HCT116 (cell line): Measurements from ENCODE around the gene OSBPL8. TPM values are rescaled to one million over a fixed set of nuclear protein-coding genes. Genes with fewer than 3 reads are reported as not detected.

ENCODE experiments used
- ATAC-seq: fragments of 200-7000 bp; cut with Tn5 transposase; 2 replicates; pipeline ENCODE4 v1.9.1; 2020; ENCODE audit warnings: mild to moderate bottlenecking, moderate library complexity
- BruUV-seq: library from RNA; stranded (reverse); fragments of 400-500 nt; replicated peaks from 2 replicates; lab custom pipeline; 2021; lab: Mats Ljungman, UMichigan
- CTCF ChIA-PET: fragments of 300-600 bp; sonication (Branson Sonifier 250); formaldehyde crosslinking; loops from one replicate; lab custom pipeline; 2021; ENCODE audit warnings: antibody characterized with exemption; lab: Charles Lee
- POLR2A ChIA-PET: fragments of 300-600, 350-600 bp; sonication (Branson Sonifier 250); formaldehyde crosslinking; loops from one replicate; lab custom pipeline; 2021; ENCODE audit warnings: antibody characterized with exemption; lab: Charles Lee
- RAD21 ChIA-PET, 2 experiments: fragments of 300-600 bp; sonication (Branson Sonifier 250); formaldehyde crosslinking; loops; one replicate each; lab custom pipeline; 2023; ENCODE audit warnings: low total read pairs in 2 of 2; ENCODE audit not compliant: uncharacterized antibody in 2 of 2, unreplicated experiment in 2 of 2, low non-redundant PET in 1 of 2; lab: Charles Lee
- DNase-seq: peaks from one replicate; pipeline ENCODE4 v3.0.0-alpha.2; 2010; ENCODE audit warnings: low read depth, low spot score
- H2AFZ ChIP-seq: fragments of 200-600 bp; shearing (Covaris generic), sonication (generic); 2 replicates; pipeline ENCODE4 v1.6.1; 2017; ENCODE audit warnings: low read depth, mixed run types, mixed read lengths, antibody characterized with exemption, low read length; ENCODE audit not compliant: poor library complexity, severe bottlenecking
- H3K27ac ChIP-seq: 2 replicates; pipeline ENCODE4 v1.5.1; 2012; ENCODE audit warnings: low read depth, low read length
- H3K27me3 ChIP-seq: fragments of 200-600 bp; sonication (generic); 2 replicates; pipeline ENCODE4 v1.6.1; 2016; ENCODE audit warnings: mixed run types, low read length, mixed read lengths; ENCODE audit not compliant: insufficient read depth
- H3K36me3 ChIP-seq, 2 experiments: fragments of 200-500 bp in 1 of 2; fragments of 200-600 bp in 1 of 2; sonication (Bioruptor generic) in 1 of 2; sonication (generic) in 1 of 2; 2 replicates each; pipeline versions ENCODE4 v1.5.1 to v1.6.1; 2014 to 2016; ENCODE audit warnings: low read length in 2 of 2, inconsistent platforms in 1 of 2, mixed read lengths in 1 of 2, mixed run types in 1 of 2; ENCODE audit not compliant: insufficient read depth in 2 of 2, control insufficient read depth in 1 of 2
- H3K4me1 ChIP-seq, 2 experiments: fragments of 200-600 bp in 1 of 2; sonication (generic) in 1 of 2; 2 replicates each; pipeline versions ENCODE4 v1.5.1 to v1.6.1; 2012 to 2017; ENCODE audit warnings: low read length in 2 of 2, inconsistent platforms in 1 of 2, mild to moderate bottlenecking in 1 of 2, mixed read lengths in 1 of 2, mixed run types in 1 of 2, moderate library complexity in 1 of 2; ENCODE audit not compliant: insufficient read depth in 2 of 2, control insufficient read depth in 1 of 2
- H3K4me2 ChIP-seq: fragments of 200-600 bp; sonication (generic); 2 replicates; pipeline ENCODE4 v1.6.1; 2017; ENCODE audit warnings: mixed run types, low read length, mixed read lengths
- H3K4me3 ChIP-seq, 2 experiments: fragments of 200-600 bp in 1 of 2; sonication (generic) in 1 of 2; replicated peaks in 1 of 2; 2 replicates each; pipeline ENCODE4 v1.5.1; 2011 to 2016; ENCODE audit warnings: low read length in 2 of 2, control low read depth in 1 of 2, low read depth in 1 of 2, mild to moderate bottlenecking in 1 of 2, mixed read lengths in 1 of 2, mixed run types in 1 of 2
- H3K79me2 ChIP-seq: fragments of 200-600 bp; sonication (generic); 2 replicates; pipeline ENCODE4 v1.6.1; 2017; ENCODE audit warnings: mild to moderate bottlenecking, mixed run types, low read length, moderate library complexity, mixed read lengths; ENCODE audit not compliant: insufficient read depth
- H3K9ac ChIP-seq: fragments of 200-600 bp; sonication (generic); 2 replicates; pipeline ENCODE4 v1.6.1; 2016; ENCODE audit warnings: low read length, mixed read lengths
- H3K9me2 ChIP-seq: fragments of 200-600 bp; sonication (generic), shearing (Covaris generic); 2 replicates; pipeline ENCODE4 v1.6.1; 2017; ENCODE audit warnings: mixed run types, mild to moderate bottlenecking, moderate library complexity; ENCODE audit not compliant: insufficient read depth
- H3K9me3 ChIP-seq, 2 experiments: fragments of 200-500 bp in 1 of 2; fragments of 200-600 bp in 1 of 2; sonication (Bioruptor generic) in 1 of 2; sonication (generic) in 1 of 2; 2 replicates each; pipeline ENCODE4 v1.6.1; 2014 to 2017; ENCODE audit warnings: low read length in 2 of 2, mixed read lengths in 2 of 2, inconsistent platforms in 1 of 2, low read depth in 1 of 2, mild to moderate bottlenecking in 1 of 2, mixed run types in 1 of 2, moderate library complexity in 1 of 2; ENCODE audit not compliant: control insufficient read depth in 1 of 2, insufficient read depth in 1 of 2
- H4K20me1 ChIP-seq: fragments of 200-600 bp; sonication (generic), shearing (Covaris generic); 2 replicates; pipeline ENCODE4 v1.6.1; 2017; ENCODE audit warnings: mixed run types, mild to moderate bottlenecking, moderate library complexity; ENCODE audit not compliant: insufficient read depth
- ATF3 ChIP-seq: IDR thresholded peaks from 2 replicates; pipeline ENCODE4 v1.6.1; 2012
- CEBPB ChIP-seq: IDR thresholded peaks from 2 replicates; pipeline ENCODE4 v1.6.1; 2012; ENCODE audit warnings: low read depth
- CTCF ChIP-seq, 3 experiments: fragments of 200-600 bp in 1 of 3; sonication (generic) in 1 of 3; IDR thresholded peaks in 2 of 3; conservative IDR thresholded peaks in 1 of 3; 2 replicates each; pipeline ENCODE4 v1.5.1; 2012 to 2017; ENCODE audit warnings: low read depth in 2 of 3, low read length in 2 of 3, antibody characterized with exemption in 1 of 3, borderline replicate concordance in 1 of 3, control low read depth in 1 of 3, mild to moderate bottlenecking in 1 of 3, mixed read lengths in 1 of 3, mixed run types in 1 of 3, moderate library complexity in 1 of 3; ENCODE audit not compliant: insufficient read depth in 1 of 3
- EGR1 ChIP-seq: IDR thresholded peaks from 2 replicates; pipeline ENCODE4 v1.6.1; 2012; ENCODE audit warnings: low read depth
- EZH2 ChIP-seq: fragments of 200-600 bp; sonication (generic); IDR thresholded peaks from 2 replicates; pipeline ENCODE4 v1.6.1; 2017; ENCODE audit warnings: antibody characterized with exemption, mixed run types
- EZH2phosphoT487 ChIP-seq: fragments of 200-600 bp; IDR thresholded peaks from 2 replicates; pipeline ENCODE4 v1.6.1; 2018; ENCODE audit warnings: antibody characterized with exemption, borderline replicate concordance
- FOSL1 ChIP-seq: IDR thresholded peaks from 2 replicates; pipeline ENCODE4 v1.6.1; 2012; ENCODE audit warnings: low read depth
- JUND ChIP-seq: IDR thresholded peaks from 2 replicates; pipeline ENCODE4 v1.6.1; 2012
- MAX ChIP-seq: IDR thresholded peaks from 2 replicates; pipeline ENCODE4 v1.6.1; 2012
- POLR2A ChIP-seq: IDR thresholded peaks from 2 replicates; pipeline ENCODE4 v1.7.0; 2011; ENCODE audit warnings: borderline replicate concordance; ENCODE audit not compliant: insufficient read depth, insufficient read length; ENCODE audit errors: extremely low read depth
- POLR2AphosphoS5 ChIP-seq: IDR thresholded peaks from 2 replicates; pipeline ENCODE4 v1.6.1; 2011; ENCODE audit warnings: mild to moderate bottlenecking, low read depth, low read length, moderate library complexity
- RAD21 ChIP-seq: IDR thresholded peaks from 2 replicates; pipeline ENCODE4 v1.6.1; 2012; ENCODE audit warnings: low read depth, mild to moderate bottlenecking
- REST ChIP-seq: IDR thresholded peaks from 2 replicates; pipeline ENCODE4 v1.6.1; 2012; ENCODE audit warnings: low read depth
- SIN3A ChIP-seq: IDR thresholded peaks from 2 replicates; pipeline ENCODE4 v1.6.1; 2012; ENCODE audit warnings: low read depth
- ZBTB33 ChIP-seq: IDR thresholded peaks from 2 replicates; pipeline ENCODE4 v1.6.1; 2011; ENCODE audit warnings: mild to moderate bottlenecking, low read length, moderate library complexity; ENCODE audit not compliant: insufficient replicate concordance; ENCODE audit errors: extremely low read depth
- ZFX ChIP-seq: fragments of 450-650 bp; IDR thresholded peaks from 2 replicates; pipeline ENCODE4 v1.6.1; 2017
- ZNF274 ChIP-seq: fragments of 200-500 bp; sonication (Bioruptor generic); IDR thresholded peaks from 2 replicates; pipeline ENCODE4 v1.6.1; 2014; ENCODE audit warnings: mild to moderate bottlenecking, low read depth, low read length, inconsistent platforms
- intact Hi-C: fragments of 100-400 bp; cut with micrococcal nuclease; formaldehyde crosslinking; loops from 2 replicates; pipeline ENCODE4 v1.10.0; 2022
- total RNA-seq: library from RNA; stranded (reverse); gene quantifications from one replicate; pipeline ENCODE4 v1.2.1, GENCODE V29; 2021; ENCODE audit not compliant: unreplicated experiment

The OSBPL8 gene
- total RNA-seq, 1 experiment from 2014 or later = 115 TPM

- Histone ChIP-seq H3K4me3 (no peak overlapping the region), H3K4me1 (no peaks in the 10 kb centered on the region), H3K36me3 (no peaks in the 10 kb centered on the region), H3K79me2 (peaks cover 26% of the 10 kb centered on the region), H3K9me3 (no peaks in the 10 kb centered on the region), H3K9me2 (no peaks in the 10 kb centered on the region), H3K27me3 (no peaks in the 10 kb centered on the region), H4K20me1 (no peaks in the 10 kb centered on the region), H3K9ac (no peak overlapping the region), H3K27ac (no peak overlapping the region), H2AFZ (no peak overlapping the region), H3K4me2 (no peak overlapping the region)
- no peak for ATAC-seq
- no peak for DNase-seq
- ChIA-PET RAD21 (no interaction called here), CTCF (no interaction called here), POLR2A (no interaction called here)
- TF ChIP-seq RAD21 (no peak), REST (no peak), ATF3 (no peak), CEBPB (no peak), EZH2phosphoT487 (no peak), MAX (no peak), POLR2A (no peak), EGR1 (no peak), ZFX (no peak), JUND (no peak), ZBTB33 (no peak), CTCF (IDR thresholded peaks at IDR 0.05 in 2 of 3, conservative IDR thresholded peaks at IDR 0.05 in 1 of 3; ENCODE audit: borderline replicate concordance in 1 of 3, insufficient read depth in 1 of 3, low read depth in 2 of 3, low read length in 2 of 3) (no peak), FOSL1 (no peak), EZH2 (no peak), ZNF274 (no peak), SIN3A (no peak), POLR2AphosphoS5 (no peak)
- intact Hi-C loops = no loop called here
- BruUV-seq = no TSS peak
Observed at GRCh38 chr12:76501390-76501789, 58.2 kb downstream of the OSBPL8 start.
